Measurements from ENCODE around the gene SMURF1. TPM values are rescaled to one million over a fixed set of nuclear protein-coding genes. Genes with fewer than 3 reads are reported as not detected.

Gene SMURF1
- total and polyA plus RNA-seq, 5 experiments from 2014 or later: 0.95 to 29.1 (median 3.2) TPM

- Mint-ChIP-seq H3K4me1 (peaks cover 32 to 73% (median 65%) of the 10 kb centered on the region in 4 donors), H3K36me3 (no peaks in the 10 kb centered on the region), H3K4me3 (peak overlapping the region in 1 of 10 donors; percentile 47), H3K27me3 (no peaks in the 10 kb centered on the region), H3K9me3 (no peaks in the 10 kb centered on the region), H3K27ac (peak overlapping the region in 2 of 10 donors; percentile 4 to 39)
- ATAC-seq: no peak
- POLR2A ChIA-PET: no interaction called here
- no peak for DNase-seq
These were observed 4.9 kb downstream of the SMURF1 start for GRCh38 chr7:99139036-99139435.

DNA sequence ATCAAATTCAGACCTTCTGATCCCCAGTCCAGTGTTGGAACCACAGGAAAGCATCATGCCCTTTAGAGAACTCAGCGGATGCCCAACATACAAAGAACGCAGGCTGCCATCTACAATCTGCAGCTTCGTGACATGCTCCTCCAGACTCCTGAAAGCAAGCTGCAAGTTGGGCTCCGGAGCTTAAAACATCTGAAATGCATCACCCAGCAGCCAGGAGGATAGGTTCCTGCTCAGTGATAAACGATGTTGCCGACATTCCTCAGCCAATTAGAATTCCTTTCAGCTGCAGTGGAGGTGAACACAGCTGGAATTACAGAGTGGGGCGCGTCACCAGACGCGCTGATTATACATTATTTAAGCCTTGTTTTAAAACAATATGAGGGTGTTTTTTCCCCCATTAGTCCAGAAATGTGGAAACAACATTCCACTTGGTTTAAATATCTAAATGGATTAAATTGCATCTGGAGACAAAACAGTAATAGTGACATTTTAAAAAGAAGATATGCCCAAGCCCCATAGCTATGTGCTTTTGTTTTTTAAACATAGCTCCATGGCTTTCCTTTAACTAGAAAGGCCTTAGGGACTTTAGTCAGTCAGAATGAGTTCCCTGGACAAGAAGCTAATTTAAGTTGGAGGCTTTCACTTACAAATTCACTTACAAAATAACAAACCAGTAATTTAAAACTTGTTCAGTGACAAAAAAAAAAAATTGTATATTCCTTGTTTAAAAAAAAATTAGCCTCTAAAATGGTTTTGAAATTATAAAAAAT is 6.3 kb downstream of the SMURF1 start:
- POLR2A ChIA-PET: no interaction called here
- Mint-ChIP-seq H3K36me3 (no peaks in the 10 kb centered on the region), H3K4me1 (peaks cover 37 to 84% (median 75%) of the 10 kb centered on the region in 4 donors), H3K27ac (peak overlapping the region in 2 of 10 donors; percentile 6 to 54), H3K27me3 (no peaks in the 10 kb centered on the region), H3K4me3 (no peak overlapping the region), H3K9me3 (no peaks in the 10 kb centered on the region)
- no peak for ATAC-seq
- no peak for DNase-seq

- H3K27ac Mint-ChIP-seq: peak overlapping the region in 1 of 10 donors; percentile 66
- H3K9me3 Mint-ChIP-seq: no peaks in the 10 kb centered on the region
- no peak for DNase-seq
- no peaks in the 10 kb centered on the region for H3K27me3 Mint-ChIP-seq
- POLR2A ChIA-PET: interaction anchor here (0.9 kb wide), 1 partner anchor 9 kb away, joined by 3 read pairs; no protein-coding TSS in a partner anchor
- peak overlapping the region in 1 of 10 donors; percentile 24 for H3K4me3 Mint-ChIP-seq
- peak; percentile 22 to 25 for ATAC-seq
- H3K4me1 Mint-ChIP-seq: peaks cover 36 to 83% (median 76%) of the 10 kb centered on the region in 4 donors
- no peaks in the 10 kb centered on the region for H3K36me3 Mint-ChIP-seq
These were observed 8.0 kb downstream of the SMURF1 start for GRCh38 chr7:99135938-99136337.

DNA sequence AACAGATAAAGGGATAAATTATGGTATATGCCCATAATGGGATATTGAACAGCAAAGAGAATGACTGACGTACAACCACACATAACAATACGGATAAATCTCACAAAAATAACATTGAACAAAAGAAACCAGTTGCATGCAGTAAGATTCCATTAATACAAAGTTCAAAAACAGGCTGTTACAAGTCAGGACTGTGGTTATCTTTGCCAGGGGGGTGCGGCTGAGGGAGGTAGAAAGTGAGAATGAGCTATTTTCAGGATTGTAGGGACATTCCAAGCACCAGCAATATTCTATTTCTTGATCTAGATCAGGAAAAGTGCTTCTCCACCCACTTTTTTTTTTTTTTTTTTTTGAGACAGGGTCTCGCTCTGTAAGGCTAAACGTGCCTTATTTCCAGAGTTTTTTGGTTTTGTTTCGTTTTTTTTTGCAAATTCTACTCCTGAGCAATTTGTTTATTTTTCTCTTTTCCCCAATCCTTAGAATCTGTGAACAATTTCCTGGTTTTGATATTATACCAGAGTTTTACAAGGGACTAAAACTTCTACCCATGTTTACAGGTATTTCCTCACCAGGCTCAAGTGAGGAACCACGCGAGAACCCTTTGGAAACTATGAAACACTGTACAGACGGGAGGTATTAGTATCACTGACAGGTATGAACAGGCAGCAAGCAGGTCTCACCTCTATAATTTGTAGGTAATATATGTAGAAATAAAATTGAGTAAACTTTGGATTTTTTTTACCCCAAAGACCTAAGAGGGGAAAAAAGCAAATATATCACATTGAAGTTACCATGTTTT is 9.9 kb downstream of the SMURF1 start:
- DNase-seq: no peak
- Mint-ChIP-seq H3K4me3 (no peak overlapping the region), H3K4me1 (peaks cover 29 to 76% (median 67%) of the 10 kb centered on the region in 4 donors), H3K27me3 (no peaks in the 10 kb centered on the region), H3K9me3 (no peaks in the 10 kb centered on the region), H3K36me3 (no peaks in the 10 kb centered on the region), H3K27ac (no peak overlapping the region)
- ATAC-seq: no peak
- POLR2A ChIA-PET: interaction anchor here (0.5 to 1.4 kb wide), 2 partner anchors 13 to 16 kb away, joined by 3 to 5 read pairs; no protein-coding TSS in a partner anchor

DNA sequence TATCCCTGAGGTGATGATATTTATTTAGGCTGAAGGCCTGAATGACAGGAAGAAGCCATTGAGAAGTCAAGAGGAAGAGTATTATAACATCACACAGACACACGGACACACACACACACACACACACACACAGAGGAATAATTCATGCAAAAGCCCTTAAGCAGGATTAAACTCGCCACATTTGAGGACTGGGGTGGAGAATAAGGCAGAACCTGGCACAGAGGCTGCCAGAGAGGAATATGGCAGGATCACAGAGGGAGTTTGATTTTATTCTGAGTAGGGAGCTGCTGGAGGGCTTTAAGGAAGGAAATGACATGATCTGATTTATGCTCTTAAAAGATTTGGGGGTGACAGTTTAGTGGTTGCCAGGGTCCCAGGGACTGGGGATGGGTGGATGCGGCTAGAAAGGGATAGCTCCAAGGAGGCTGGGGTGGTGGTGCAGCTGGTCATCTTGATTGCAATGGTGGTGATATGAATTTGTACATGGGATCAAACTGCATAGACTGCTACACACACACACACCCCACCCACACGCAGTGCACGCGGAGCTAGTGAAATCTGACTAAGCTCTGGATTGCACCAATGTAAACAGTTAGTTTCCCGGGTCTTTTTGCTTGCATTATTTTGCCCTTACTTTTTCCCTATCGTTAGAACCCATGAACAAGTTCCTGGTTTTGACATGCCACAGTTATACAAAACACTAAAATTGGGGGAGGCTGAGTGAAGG is 11.2 kb downstream of the SMURF1 start:
- peak overlapping the region in 2 of 10 donors; percentile 40 to 64 for H3K27ac Mint-ChIP-seq
- no peaks in the 10 kb centered on the region for H3K36me3 Mint-ChIP-seq
- H3K4me3 Mint-ChIP-seq: peak overlapping the region in 2 of 10 donors; percentile 0
- no peaks in the 10 kb centered on the region for H3K9me3 Mint-ChIP-seq
- peaks cover 27 to 72% (median 61%) of the 10 kb centered on the region in 4 donors for H3K4me1 Mint-ChIP-seq
- POLR2A ChIA-PET: interaction anchor here (1.4 kb wide), 1 partner anchor 12 kb away, joined by 5 read pairs; no protein-coding TSS in a partner anchor
- DNase-seq (no peak), ATAC-seq (no peak)
- no peaks in the 10 kb centered on the region for H3K27me3 Mint-ChIP-seq

GRCh38 chr7:99131290-99131689 is 12.6 kb downstream of the SMURF1 start:
- POLR2A ChIA-PET: no interaction called here
- ATAC-seq (no peak), DNase-seq (no peak)
- Mint-ChIP-seq H3K4me3 (no peak overlapping the region), H3K27me3 (no peaks in the 10 kb centered on the region), H3K9me3 (no peaks in the 10 kb centered on the region), H3K27ac (peak overlapping the region in 3 of 10 donors; percentile 12 to 61 (median 37)), H3K36me3 (no peaks in the 10 kb centered on the region), H3K4me1 (peaks cover 28 to 70% (median 61%) of the 10 kb centered on the region in 4 donors)

- ATAC-seq (no peak), DNase-seq (no peak)
- POLR2A ChIA-PET: no interaction called here
- Mint-ChIP-seq H3K4me1 (peaks cover 32 to 69% (median 64%) of the 10 kb centered on the region in 4 donors), H3K36me3 (no peaks in the 10 kb centered on the region), H3K27me3 (no peaks in the 10 kb centered on the region), H3K9me3 (no peaks in the 10 kb centered on the region), H3K4me3 (no peak overlapping the region), H3K27ac (no peak overlapping the region)
These were observed 14.4 kb downstream of the SMURF1 start for GRCh38 chr7:99129536-99129935.

DNA sequence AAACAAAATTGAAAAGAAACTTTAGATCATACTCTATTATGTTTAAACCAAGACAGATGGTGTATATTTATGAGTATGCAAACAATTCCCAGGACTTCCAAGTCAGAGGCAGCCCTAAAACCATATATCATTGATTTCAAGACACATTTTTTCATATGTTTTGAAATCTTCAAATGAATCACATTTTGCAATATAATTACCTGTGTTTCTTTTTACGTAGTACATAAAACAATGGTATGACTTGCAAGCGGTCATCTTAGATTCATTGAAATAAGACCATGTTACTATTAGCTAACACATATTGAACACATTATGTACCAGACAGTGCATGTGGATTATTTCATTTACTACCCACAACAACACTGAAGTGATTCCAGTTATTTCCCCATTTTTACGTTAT is 14.9 kb downstream of the SMURF1 start:
- POLR2A ChIA-PET: no interaction called here
- DNase-seq: no peak
- no peaks in the 10 kb centered on the region for H3K27me3 Mint-ChIP-seq

DNA sequence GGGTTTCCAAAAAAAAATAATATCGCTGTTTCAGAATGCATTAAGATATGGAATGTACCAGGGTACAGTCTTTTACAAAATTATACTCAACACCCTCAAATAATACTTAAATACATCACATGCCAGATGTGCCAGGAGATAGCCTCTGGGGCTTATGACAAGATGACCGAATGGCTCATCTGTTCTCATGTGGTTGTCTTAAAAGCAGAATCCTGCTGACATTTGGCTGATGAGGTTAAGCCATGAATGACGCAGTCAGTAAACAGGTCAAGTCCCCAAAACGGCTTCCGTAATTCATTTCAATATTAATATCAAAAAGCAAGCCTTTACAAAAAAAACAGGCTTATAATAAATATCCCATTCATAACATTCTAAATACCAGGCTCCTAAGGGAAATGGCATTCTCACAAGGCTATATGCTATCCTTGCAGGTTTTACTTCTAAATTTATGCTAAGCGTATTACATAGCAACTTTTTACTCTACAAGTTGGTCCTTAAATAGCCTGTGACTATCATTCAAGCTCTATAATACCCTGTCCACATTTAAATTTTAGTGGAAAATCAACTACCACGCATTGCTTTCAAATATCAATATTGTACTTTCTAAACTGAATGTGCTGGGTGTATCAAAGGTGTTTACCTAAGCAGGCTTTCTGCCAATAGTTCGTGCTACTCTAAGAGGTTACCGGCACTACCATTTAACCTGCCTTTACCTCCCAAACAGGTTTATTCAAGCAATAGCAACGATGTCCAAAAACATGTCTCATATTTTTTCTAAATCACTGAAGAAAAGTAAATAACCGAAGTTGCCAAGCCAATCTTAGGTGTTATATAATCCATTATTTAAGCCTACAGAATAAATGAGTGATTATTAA is 15.6 kb downstream of the SMURF1 start:
- POLR2A ChIA-PET: no interaction called here
- H3K36me3 Mint-ChIP-seq: no peaks in the 10 kb centered on the region
- no peaks in the 10 kb centered on the region for H3K9me3 Mint-ChIP-seq
- DNase-seq (no peak), ATAC-seq (no peak)
- no peaks in the 10 kb centered on the region for H3K27me3 Mint-ChIP-seq
- H3K27ac Mint-ChIP-seq: no peak overlapping the region
- no peak overlapping the region for H3K4me3 Mint-ChIP-seq
- H3K4me1 Mint-ChIP-seq: peaks cover 28 to 68% (median 64%) of the 10 kb centered on the region in 4 donors

More for the DNA sequence above, 14.9 kb downstream of the SMURF1 start:
- H3K27ac Mint-ChIP-seq: no peak overlapping the region
- no peaks in the 10 kb centered on the region for H3K36me3 Mint-ChIP-seq
- no peak for ATAC-seq
- no peaks in the 10 kb centered on the region for H3K9me3 Mint-ChIP-seq
- H3K4me1 Mint-ChIP-seq: peaks cover 32 to 67% (median 65%) of the 10 kb centered on the region in 4 donors
- no peak overlapping the region for H3K4me3 Mint-ChIP-seq

DNA sequence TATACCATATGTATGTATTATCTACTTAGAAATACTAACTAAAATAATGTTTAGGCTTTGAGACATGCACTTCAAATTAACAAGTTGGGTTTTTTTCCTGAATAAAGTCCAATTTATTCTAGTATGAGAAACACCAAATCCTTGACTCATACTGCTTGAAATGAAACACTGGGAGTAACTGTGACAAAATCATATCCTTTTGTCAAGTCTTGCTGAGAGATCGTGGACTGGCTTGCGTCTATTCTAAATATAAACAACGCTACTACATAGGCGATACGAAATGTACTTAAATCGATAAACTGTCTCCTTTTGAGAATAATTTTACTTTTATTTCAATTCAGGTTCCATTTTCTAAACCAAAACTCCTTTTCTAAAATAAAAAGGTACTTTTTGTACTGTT is 16.3 kb downstream of the SMURF1 start:
- POLR2A ChIA-PET: no interaction called here
- Mint-ChIP-seq H3K27ac (no peak overlapping the region), H3K36me3 (no peaks in the 10 kb centered on the region), H3K9me3 (no peaks in the 10 kb centered on the region), H3K27me3 (no peaks in the 10 kb centered on the region), H3K4me3 (no peak overlapping the region), H3K4me1 (peaks cover 26 to 66% (median 59%) of the 10 kb centered on the region in 4 donors)
- ATAC-seq (no peak), DNase-seq (no peak)

DNA sequence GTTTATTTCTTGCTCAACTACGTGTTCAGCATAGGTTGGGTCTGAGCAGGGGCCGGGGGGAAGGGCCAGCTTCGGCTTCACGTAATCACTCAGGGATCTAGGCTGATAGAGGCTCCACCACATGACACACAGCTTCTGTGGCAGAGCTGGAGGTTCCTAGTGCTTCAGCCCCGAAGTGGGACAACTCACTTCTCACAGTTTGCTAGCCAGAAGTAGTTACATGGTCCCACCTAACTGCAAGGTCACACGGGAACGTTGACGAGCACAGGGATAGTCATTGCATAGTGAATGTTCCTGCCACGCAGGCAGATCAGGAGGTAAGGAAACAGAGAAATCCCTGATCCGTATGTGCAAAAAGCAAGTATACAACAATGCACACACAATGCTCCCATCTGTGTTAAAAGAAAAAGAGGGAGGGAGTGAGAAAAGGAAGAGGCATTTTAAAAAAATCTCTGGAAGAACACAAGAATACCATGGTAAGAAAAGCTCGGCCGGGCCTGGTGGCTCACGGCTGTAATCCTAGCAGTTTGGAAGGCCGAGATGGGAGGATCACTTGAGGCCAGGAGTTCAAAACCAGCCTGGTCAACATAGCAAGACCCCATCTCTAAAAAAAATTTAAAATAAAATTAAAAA is 16.9 kb downstream of the SMURF1 start:
- H3K27me3 Mint-ChIP-seq: no peaks in the 10 kb centered on the region
- H3K27ac Mint-ChIP-seq: peak overlapping the region in 1 of 10 donors; percentile 75
- POLR2A ChIA-PET: no interaction called here
- H3K4me3 Mint-ChIP-seq: no peak overlapping the region
- no peaks in the 10 kb centered on the region for H3K9me3 Mint-ChIP-seq
- ATAC-seq (no peak), DNase-seq (no peak)
- no peaks in the 10 kb centered on the region for H3K36me3 Mint-ChIP-seq
- peaks cover 20 to 60% (median 53%) of the 10 kb centered on the region in 4 donors for H3K4me1 Mint-ChIP-seq
